HepG2 (cell line): ENCODE results near the gene RNF213. TPM values are rescaled to one million over a fixed set of nuclear protein-coding genes. Genes with fewer than 3 reads are reported as not detected.

ENCODE experiments used
- HBP1 ChIP-seq: IDR thresholded peaks from 2 replicates; pipeline ENCODE4 v1.6.1; 2016; ENCODE audit warnings: low read depth, control low read depth
- NCOR1 ChIP-seq: fragments of 200-600 bp; sonication (generic); IDR thresholded peaks from 2 replicates; pipeline ENCODE4 v1.7.0; 2017; ENCODE audit warnings: antibody characterized with exemption, low read length, borderline replicate concordance
- PCBP2 ChIP-seq: fragments of 200-400 bp; formaldehyde crosslinking; optimal IDR thresholded peaks from 2 replicates; pipeline ENCODE3; 2018; ENCODE audit warnings: low read length, low read depth; ENCODE audit not compliant: poor library complexity, severe bottlenecking
- SCMH1 ChIP-seq: sonication (generic); formaldehyde crosslinking; IDR thresholded peaks from 2 replicates; pipeline ENCODE4 v1.9.0; 2021; ENCODE audit warnings: missing genetic modification reagents, mild to moderate bottlenecking, borderline replicate concordance
- THAP8 ChIP-seq: sonication (generic); formaldehyde crosslinking; IDR thresholded peaks from 2 replicates; pipeline ENCODE4 v1.5.1; 2020; ENCODE audit warnings: missing genetic modification reagents, mild to moderate bottlenecking, borderline replicate concordance
- ZKSCAN1 ChIP-seq: fragments of 150-350 bp; IDR thresholded peaks from 2 replicates; pipeline ENCODE4 v1.6.1; 2014; ENCODE audit warnings: low read length
- ZNF232 ChIP-seq: sonication (generic); formaldehyde crosslinking; IDR thresholded peaks from 2 replicates; pipeline ENCODE4 v1.4.0; 2020; ENCODE audit warnings: missing genetic modification reagents, borderline replicate concordance
- ZNF274 ChIP-seq: sonication (generic); formaldehyde crosslinking; IDR thresholded peaks from 2 replicates; pipeline ENCODE4 v1.5.1; 2020; ENCODE audit warnings: mild to moderate bottlenecking, missing genetic modification reagents
- ZNF432 ChIP-seq: sonication (generic); formaldehyde crosslinking; IDR thresholded peaks from 2 replicates; pipeline ENCODE4 v1.5.0; 2020; ENCODE audit warnings: missing genetic modification reagents, mild to moderate bottlenecking, borderline replicate concordance
- ZNF639 ChIP-seq: conservative IDR thresholded peaks from 2 replicates; pipeline ENCODE4 v1.6.1; 2018; ENCODE audit warnings: missing genetic modification reagents
- ZNF776 ChIP-seq: sonication (generic); formaldehyde crosslinking; IDR thresholded peaks from 2 replicates; pipeline ENCODE4 v1.4.0; 2020; ENCODE audit warnings: mild to moderate bottlenecking, missing genetic modification reagents
- ZNF788 ChIP-seq: sonication (generic); formaldehyde crosslinking; IDR thresholded peaks from 2 replicates; pipeline ENCODE4 v1.5.0; 2020; ENCODE audit warnings: mild to moderate bottlenecking, missing genetic modification reagents, borderline replicate concordance
- ZSCAN5A ChIP-seq: sonication (generic); formaldehyde crosslinking; IDR thresholded peaks from 2 replicates; pipeline ENCODE4 v1.8.0; 2022; ENCODE audit warnings: mild to moderate bottlenecking, missing genetic modification reagents, borderline replicate concordance
- ZXDC ChIP-seq: sonication (generic); formaldehyde crosslinking; IDR thresholded peaks from 2 replicates; pipeline ENCODE4 v1.5.0; 2020; ENCODE audit warnings: mild to moderate bottlenecking, missing genetic modification reagents
- polyA plus RNA-seq, 8 experiments: library from polyadenylated mRNA; depleted of rRNA in 3 of 8; stranded (reverse) in 7 of 8; unstranded in 1 of 8; fragments of >200 nt; fragmentation: Illumina TruSeq in 4 of 8; extraction: Trizol in 4 of 8; gene quantifications; 2 replicates each; pipeline versions ENCODE4 v1.2.1 to v1.2.3, GENCODE V29; 2011 to 2016; ENCODE audit warnings: low read depth in 4 of 8, missing spikeins in 1 of 8, mixed read lengths in 1 of 8; ENCODE audit not compliant: insufficient read depth in 1 of 8
- total RNA-seq, 5 experiments: library from RNA; depleted of rRNA; stranded (reverse); fragments of >200 nt; fragmentation: Illumina TruSeq; extraction: Trizol; gene quantifications; 2 replicates each; pipeline ENCODE4 v1.2.3, GENCODE V29; 2016; ENCODE audit warnings: low read depth in 1 of 5
- TF ChIP-seq, protein P1 (sequence below): sonication (generic); formaldehyde crosslinking; IDR thresholded peaks from 2 replicates; pipeline ENCODE4 v1.4.0; 2020; ENCODE audit warnings: missing genetic modification reagents

Gene RNF213
- total and polyA plus RNA-seq, 2 of the 13 experiments (the other 11 are each of a cell fraction or from before 2014, with no cell fraction given), result 38.6 to 38.7 TPM

DNA sequence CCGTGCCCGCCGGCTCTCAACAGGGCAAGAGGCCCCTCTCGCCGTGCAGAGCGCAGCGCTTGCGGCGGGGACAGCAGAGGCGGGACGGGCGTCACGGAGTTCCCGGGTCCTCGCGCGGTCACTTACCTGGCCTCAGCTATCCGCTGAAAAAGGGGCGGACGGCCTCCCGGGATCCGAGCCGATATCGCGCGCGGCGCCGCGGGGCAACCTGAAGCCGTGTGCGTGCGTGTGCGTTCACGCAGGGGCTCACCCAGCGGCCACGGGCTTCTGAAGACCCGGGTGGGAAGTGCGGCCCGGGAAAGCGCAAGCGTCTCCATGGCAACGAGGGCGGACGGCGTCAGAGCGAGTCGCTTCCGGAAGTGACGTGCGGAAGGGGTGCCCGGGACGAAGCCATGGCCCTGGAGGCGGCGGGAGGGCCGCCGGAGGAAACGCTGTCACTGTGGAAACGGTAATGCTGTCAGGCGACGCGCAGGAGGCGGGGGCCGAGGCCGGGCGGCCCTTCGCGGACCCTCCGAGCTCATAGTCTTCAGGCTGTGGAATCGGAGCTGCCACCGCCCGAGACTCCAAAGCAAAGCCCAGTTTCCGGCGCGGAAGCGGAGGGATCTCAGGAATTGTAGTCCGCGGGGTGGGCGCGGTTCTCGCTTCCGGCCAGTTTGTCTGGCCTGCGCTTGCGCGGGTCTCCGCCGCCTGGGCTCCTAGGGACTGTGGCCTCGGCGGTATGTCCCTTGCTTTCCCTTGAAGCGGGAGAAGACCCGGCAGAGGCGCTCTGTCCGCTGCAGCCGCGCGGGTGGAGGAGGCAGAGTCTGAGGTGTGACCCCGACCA, 154.4 kb downstream of the RNF213 start, which contains the start of gene ENDOV (continued):
- TF ChIP-seq HBP1 (CRISPR knock-in tag) (no peak; the same call in 1 of the 2 replicates), ZXDC (CRISPR knock-in tag) (peak; percentile 72; the same call in 1 of the 2 replicates), THAP8 (CRISPR knock-in tag) (no peak), ZKSCAN1 (no peak), NCOR1 (no peak; the same call in 1 of the 2 replicates), ZNF639 (CRISPR knock-in tag) (peak; percentile 56), ZSCAN5A (CRISPR knock-in tag) (no peak; the same call in 1 of the 2 replicates), ZNF232 (0 out of 2 replicates have a peak, but pooled peaks have one; percentile 59), PCBP2 (no peak), ZNF432 (CRISPR knock-in tag) (no peak), ZNF274 (peak; percentile 58; the same call in 1 of the 2 replicates), ZNF788 (CRISPR knock-in tag) (peak; percentile 88), ZNF776 (CRISPR knock-in tag) (peak; percentile 86), SCMH1 (CRISPR knock-in tag) (no peak)
- TF ChIP-seq, protein P1, sequence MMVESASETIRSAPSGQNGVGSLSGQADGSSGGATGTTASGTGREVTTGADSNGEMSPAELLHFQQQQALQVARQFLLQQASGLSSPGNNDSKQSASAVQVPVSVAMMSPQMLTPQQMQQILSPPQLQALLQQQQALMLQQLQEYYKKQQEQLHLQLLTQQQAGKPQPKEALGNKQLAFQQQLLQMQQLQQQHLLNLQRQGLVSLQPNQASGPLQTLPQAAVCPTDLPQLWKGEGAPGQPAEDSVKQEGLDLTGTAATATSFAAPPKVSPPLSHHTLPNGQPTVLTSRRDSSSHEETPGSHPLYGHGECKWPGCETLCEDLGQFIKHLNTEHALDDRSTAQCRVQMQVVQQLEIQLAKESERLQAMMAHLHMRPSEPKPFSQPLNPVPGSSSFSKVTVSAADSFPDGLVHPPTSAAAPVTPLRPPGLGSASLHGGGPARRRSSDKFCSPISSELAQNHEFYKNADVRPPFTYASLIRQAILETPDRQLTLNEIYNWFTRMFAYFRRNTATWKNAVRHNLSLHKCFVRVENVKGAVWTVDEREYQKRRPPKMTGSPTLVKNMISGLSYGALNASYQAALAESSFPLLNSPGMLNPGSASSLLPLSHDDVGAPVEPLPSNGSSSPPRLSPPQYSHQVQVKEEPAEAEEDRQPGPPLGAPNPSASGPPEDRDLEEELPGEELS, result peak; percentile 57
